ENCODE measurements around the gene SCYGR1.
"Not testable (repeated sequence)": the region's sequence is repeated elsewhere in the genome, so short reads cannot be mapped to it uniquely, and the experiment has no call there.

Gene SCYGR1

DNA sequence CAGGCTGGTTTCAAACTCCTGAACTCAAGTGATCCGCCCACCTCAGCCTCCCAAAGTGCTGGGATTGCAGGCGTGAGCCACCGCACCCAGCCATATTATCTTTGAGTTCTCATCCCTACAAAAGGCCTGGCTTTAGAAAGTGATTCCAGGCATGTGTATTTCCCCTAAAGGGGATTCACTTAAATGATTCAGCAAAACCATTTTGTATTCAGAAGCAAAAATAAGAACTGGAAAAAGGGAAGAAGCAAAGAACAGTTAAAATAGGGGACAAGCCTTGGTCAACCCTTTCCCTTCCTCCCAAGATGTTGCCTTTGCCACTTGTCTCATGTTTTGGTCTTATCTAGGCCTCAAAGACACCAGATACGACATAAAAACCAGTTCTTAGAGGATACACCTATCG lies 19.2 kb downstream of the SCYGR1 start:
- DNase-seq = no peak

DNA sequence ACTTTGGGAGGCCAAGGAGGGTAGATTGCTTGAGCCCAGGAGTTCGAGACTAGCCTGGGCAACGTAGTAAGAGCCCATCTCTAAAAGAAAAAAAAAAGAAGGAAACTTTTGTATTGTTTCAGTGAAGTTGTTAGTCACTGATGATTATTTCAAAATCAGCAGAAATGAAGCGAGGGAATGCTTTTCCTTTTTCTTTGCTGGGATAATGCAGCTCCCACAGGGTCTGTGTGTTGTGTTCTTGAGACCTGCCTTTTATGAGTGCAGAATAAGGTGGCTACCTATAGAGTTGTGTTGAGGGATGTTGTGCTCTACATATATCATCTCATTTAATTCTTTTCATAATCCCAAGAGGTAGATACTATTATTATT lies 20.3 kb downstream of the SCYGR1 start:
- DNase-seq = no peak

DNA sequence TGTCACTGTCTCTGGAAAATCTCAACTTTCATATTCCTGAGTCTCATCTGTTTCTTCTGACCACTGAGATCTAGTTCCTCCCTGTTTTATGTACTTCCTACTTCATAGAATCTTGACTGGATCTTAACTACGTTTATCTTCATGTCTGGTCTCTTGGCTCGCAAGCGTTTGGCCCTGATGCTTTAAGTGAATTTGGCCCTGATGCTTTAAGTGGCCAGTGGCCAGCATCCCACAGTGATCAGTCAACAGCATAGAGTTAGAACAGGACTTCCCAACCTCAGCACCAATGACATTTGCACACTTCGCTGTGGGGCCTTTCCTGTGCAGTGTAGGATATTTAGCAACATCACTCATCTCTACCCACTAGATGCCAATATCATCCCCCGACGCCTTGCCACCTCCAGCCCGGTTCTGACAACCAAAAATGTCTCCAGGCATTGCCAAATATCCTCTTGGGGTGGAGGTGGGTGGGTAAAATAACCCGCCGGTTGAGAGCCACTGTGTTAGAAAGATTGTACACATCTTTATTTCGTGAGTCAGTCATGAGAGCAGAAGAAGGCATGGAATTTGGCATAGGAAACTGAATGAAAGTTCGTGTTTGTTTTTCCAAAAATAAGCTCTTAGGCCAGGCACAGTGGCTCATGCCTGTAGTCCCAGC lies 20.9 kb downstream of the SCYGR1 start:
- DNase-seq = no peak

DNA sequence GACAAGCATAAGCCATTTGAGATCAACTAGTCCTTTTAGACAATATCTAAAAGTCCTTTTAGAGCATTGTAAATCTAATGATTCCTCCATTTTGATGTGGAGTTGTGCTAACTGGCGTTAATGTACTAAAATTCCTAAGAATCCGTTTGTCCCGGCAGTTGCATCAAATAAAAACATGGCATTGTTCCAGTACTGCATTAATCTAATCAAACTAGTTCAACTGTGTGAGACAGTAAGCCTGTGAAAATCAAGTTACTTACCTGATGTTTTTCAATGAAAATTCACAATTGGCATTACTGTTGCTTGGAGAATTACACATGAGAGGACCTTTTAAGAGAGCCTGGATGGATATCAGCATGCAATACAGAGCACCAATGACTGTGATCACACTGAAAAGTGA lies 21.9 kb downstream of the SCYGR1 start:
- no peak for DNase-seq

DNA sequence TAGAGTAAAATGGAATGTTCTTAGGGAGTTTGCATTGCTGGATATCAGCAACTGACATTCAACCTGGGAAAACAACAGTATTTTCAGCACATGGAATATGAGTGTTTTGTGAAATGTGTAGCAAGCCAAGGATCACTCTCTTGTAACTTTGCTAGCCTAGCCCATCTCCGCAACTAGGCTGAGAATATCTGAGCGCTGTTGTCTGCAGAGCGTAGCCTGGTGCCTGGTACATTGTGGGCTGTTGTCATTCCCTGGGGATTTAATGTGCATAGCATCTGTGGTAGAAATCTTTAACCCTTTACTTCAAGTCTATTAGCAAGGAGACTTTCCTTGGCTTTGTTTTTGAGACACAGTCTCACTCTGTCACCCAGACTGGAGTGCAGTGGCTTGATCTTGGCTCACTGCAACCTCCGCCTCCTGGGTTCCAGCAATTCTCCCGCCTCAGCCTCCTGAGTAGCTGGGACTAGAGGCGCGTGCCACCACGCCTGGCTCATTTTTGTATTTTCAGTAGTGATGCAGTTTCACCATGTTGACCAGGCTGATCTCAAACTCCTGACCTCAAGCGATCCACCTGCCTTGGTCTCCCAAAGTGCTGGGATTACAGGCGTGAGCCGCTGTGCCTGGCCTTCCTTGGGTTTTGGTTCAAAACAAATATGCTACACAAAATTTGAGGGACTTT lies 23.0 kb downstream of the SCYGR1 start:
- not testable (repeated sequence) for DNase-seq

DNA sequence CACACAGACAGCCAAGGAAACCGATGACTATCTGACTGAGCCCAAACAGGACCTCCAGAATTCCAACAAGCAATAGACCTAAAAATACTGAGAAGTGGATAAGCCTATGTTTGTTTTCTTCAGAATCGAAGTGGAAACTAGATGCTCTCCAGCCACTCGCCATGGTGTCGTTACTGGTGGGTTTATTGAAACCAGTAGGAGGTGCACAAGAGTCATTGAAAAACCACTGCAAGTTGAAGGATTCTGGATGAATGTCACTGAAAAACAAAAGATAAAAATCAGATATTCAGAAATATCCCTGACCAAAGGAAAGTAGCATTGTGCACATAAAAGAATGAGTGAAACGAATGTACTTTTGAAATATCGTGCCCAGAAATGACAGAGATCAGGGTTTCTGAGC lies 24.0 kb downstream of the SCYGR1 start:
- no peak for DNase-seq

DNA sequence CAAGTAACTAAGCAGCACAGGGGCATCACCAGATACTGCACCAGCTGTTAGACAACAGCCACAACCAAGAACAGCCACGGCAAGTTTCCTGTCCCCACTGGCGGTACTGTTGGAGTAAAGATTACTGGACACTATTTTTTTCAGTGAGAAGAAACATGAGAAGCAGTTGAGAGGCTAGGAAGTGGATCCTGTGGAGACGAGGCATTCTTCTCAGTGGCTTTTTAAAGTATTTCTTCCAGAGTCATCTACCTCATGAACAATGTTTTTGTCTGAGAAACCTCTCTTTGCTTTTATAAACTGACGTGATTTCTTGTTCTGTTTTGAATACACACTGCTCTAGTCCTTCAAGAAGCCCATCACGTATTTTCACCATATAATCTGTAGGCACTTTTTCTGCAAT lies 27.4 kb downstream of the SCYGR1 start:
- DNase-seq = no peak

DNA sequence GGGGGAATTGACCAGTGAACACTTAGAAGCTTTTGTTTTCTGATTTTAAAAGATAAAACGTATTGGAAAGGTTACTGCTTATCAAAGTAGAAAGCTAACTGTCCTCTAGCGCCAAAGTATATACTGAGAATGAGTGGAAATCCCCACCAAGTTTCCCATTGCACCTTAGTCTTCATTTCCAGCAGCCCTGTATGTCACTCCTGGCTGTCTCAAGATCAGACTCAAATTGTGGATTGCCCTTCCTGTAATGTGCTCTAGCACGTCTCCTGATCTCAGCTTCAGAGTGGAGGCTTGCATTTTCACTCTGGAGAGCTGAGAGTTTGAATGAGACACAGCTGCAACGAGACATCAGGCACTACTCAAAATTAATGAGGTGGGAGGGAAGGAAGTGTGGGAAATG lies 36.1 kb downstream of the SCYGR1 start:
- DNase-seq = no peak

DNA sequence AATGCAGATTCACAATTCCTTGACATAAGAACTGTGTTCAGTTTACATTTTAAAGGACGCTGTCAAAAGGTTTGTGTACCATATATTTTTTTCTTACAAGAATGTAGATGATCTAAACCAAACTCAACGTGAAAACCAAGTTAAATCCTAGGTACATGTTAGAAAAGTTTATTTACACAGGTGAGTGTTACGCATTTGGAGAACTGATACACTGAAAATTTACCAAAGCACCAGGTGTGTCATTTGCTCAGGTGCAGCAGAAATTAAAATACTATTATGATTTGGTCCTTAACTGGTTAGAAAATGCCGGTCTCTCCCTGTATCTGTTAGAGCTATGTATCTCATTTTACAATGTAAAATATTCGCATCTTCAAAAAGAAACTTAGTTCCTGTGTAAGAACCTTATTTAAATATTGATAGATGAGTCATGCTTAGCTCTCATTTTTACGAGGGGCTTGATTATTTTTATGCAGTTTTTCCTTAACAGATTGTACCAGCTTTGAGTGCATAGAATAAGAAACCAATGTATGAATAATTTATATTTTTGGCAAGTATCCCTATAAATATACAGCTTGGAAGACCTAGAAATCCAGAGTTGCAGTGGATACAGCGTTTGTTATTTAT lies 37.6 kb downstream of the SCYGR1 start:
- DNase-seq = no peak

DNA sequence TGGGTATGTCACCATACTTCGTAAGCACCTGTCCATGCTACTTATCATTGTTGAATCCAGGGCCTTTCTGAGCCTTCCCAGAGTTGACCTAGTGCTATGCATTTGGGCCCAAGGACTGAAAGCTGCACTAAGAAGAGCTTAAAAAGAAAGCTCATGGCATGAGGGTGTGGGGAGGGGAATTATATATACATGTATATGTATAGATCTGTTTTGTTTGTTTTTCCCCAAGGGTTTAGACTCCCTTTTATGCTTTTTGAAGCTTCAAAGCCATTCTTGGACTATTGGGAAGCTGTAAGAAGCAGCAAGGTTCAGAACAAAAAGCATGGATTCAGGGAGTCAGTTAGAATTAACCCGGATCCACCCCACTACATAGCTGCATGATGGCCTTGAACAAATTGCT lies 39.4 kb downstream of the SCYGR1 start:
- no peak for DNase-seq

DNA sequence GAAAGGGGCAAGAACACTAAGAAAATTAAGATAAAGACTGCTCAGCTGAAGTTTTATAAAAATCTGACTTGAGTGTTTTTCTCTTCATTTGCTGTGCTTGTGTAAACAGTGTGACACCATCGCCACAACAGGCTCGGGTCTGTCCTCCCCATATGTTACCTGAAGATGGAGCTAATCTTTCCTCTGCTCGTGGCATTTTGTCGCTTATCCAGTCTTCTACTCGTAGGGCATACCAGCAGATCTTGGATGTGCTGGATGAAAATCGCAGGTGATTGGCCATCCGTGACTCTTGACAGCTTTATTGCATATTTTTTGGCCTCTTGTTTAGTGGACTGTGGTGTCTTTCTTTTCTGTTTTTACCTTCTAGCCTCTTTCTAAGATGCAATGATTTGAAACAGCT lies 40.6 kb downstream of the SCYGR1 start:
- no peak for DNase-seq

DNA sequence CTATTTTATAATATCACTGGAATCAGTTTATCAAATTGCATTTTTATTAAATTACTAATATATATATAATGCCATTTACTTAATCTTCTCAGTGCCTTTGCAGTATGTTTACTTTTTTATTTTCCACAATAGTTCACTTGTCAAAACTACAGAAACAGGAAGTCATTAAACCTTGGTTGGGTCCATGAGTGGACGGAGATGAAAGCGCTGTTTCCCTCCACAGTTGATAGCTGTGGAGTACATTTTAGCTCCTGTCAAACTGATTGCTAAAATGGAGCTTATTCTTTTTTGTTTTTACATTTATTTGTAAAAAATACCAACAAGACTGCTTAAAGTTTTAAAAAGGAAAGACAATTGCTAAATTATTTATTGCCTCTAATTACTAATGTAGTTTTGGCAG lies 43.5 kb downstream of the SCYGR1 start:
- DNase-seq = no peak

DNA sequence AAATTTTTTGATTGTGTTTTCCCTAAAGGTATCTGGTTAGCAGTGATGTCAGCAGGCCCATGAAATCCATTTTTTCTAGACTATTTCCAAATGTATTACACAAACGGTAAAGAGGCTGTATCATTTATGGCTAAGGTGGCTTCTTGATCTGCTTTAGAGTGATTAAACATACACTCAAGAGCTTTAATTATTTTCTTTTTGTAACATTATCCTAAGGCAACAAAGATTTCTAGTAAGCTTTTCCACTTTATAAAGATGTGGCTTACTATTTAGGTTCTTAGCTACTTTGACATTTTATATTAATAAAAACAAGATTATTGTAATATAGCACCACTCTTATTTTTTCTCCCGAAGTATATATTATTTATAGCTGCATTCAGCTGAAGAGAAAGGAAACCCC lies 46.2 kb downstream of the SCYGR1 start:
- no peak for DNase-seq

DNA sequence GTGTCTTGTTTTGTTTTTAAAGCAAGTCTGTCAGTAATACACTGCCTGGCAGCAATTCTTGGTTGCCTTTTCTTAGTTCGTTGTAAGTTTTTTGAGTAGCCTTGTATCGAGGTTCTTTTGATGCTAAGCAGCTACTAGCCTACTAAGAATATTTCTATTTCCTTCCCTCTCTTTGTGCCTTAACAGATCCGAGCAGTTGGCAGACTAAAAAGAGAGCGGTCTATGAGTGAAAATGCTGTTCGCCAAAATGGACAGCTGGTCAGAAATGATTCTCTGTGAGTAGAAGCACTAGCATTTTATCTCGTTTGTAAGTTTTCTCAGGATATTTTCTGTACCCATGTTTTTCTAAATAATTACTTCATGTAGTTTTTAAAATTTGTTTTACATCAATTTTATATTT lies 47.6 kb downstream of the SCYGR1 start:
- no peak for DNase-seq

DNA sequence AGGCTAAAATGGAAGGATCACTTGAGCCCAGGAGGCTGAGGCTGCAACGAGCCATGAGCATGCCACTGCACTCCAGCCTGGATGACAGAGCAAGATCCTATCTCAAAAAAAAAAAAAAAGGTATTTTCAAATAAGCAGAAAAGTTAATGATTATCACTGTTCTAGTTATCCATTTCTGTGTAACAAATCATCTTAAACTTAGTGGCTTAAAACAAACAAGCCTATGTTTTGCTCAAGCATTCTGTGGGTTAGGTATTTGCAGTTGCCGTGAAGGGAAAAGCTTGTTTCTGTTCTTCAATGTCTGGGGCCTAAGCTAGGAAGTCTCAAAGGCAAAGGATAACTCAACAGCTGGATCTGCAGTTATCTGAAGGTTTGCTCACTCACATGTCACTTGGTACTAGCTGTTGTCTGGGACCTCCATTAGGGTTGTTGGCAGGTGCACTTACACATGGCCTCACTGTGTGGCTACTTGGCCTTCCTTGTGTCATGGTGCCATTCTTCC lies 48.6 kb downstream of the SCYGR1 start:
- DNase-seq = no peak

All from KG1 (cell line).